COR-L47 (cell line): ENCODE results near the gene LMAN2L.
A peak's percentile ranks its signal among the peaks of the same experiment; 100 is the strongest.
"Not testable (repeated sequence)": the region's sequence is repeated elsewhere in the genome, so short reads cannot be mapped to it uniquely, and the experiment has no call there.

Source experiments
- DNase-seq: peaks from one replicate; lab custom pipeline; 2025; lab: John Stamatoyannopoulos, UW

LMAN2L gene

GRCh38 chr2:96687711-96688640, 51.9 kb downstream of the LMAN2L start:
- DNase-seq: no peak

GRCh38 chr2:96687266-96687665, 52.6 kb downstream of the LMAN2L start:
- DNase-seq: no peak

GRCh38 chr2:96685577-96686459, 54.0 kb downstream of the LMAN2L start:
- DNase-seq: peak; percentile 57

DNA sequence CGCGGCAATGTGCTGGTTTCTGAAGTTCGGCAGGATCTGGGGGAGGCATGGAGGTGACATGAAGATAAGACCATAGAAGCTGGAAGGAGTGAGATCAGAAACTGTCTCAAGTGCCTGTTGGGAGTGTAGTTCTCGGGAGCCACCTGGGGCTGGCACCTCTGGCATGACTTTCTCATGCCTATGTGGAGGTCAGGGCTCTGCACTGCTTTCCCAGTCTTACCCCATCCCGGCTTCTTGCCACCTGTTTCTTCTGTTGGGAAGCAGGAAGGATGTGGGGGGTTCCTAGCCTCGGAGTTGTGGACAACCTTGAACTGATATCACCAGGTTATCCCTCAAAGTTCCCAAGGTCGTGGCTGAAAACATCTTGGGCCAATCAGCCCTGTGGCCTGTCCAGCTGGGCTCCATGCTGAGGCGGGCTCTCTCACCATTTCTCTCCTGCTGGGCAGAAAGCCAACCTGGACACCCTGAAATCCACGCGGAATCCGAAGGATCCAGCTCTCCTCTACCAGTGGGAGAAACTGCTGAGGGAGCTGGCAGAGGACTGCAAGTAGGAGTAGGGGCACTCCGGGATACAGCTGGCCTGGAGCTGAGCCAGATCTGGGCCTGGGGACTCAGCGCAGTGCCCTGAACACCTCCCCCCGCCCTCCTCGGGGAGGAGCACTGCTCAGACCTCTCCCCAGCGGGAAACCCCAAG, 54.8 kb downstream of the LMAN2L start:
- DNase-seq: peak; percentile 21

DNA sequence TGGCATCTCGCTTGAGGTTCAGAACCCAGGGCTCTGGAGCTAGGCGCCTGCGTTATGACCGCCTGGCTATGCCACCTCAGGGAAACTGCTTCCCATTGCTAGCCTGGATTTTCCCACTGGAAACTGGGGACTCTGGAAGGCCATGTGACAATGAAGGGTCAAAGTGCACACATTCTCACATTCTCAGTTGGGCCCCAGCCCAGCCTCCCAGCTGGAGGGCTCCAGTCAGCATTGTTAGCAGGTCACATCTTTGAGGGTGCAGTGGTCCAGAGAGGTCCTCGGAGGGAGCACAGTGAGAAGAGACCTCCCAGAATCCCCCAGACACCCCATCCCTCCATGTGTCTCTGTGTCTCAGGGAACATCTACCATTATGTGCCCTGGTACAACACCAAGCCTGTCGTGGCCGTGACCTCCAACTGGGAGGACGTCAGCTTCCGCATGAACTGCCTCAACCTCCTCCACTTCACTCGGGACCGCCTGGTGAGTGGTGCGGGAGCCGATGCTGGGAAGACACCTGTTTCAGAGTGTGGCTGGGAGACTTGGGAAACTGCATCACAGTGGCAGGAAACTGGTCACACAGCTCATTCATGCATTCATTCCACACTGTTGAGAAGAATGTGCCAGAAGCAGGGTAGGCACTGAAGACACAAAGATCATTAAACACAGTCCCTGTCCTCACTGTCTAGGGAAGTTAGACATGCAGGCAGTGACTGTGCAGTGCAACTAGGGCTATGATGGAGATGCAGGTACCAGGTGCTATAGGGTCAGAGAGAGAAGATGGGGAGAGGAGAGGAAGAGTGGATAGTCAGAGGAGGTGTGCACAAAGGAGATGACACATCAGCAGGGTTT, 55.7 kb downstream of the LMAN2L start:
- no peak for DNase-seq

GRCh38 chr2:96683307-96683706, 56.6 kb downstream of the LMAN2L start:
- no peak for DNase-seq

GRCh38 chr2:96681540-96681939, 58.3 kb downstream of the LMAN2L start:
- DNase-seq: no peak

DNA sequence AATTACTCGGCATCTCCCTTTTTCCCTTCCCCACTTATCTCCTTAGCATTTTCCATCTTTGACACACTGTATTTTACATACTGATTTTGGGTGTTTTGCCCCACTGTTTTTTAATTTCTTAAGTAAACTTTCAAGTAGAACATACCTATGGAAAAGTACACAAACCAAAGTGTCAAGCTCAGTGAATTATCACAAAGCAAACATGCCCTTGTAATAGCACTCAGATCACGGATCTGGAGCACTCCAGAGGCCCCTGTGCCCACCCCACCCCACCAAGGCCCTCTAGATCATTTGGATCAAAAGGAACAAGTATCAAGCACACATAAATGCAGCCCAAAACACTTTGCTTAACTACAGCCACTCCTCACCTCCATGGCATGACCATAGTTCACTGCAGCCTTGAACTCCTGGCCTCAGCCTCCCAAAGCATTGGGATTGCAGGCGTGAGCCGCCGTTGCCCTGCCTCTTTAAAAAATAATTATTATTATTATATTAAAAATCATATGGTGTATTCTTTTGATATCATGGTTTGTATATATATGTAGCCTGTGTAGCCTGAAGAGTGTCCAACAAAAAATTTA, 59.2 kb downstream of the LMAN2L start:
- DNase-seq: no peak

GRCh38 chr2:96679848-96680247, 60.0 kb downstream of the LMAN2L start:
- no peak for DNase-seq

DNA sequence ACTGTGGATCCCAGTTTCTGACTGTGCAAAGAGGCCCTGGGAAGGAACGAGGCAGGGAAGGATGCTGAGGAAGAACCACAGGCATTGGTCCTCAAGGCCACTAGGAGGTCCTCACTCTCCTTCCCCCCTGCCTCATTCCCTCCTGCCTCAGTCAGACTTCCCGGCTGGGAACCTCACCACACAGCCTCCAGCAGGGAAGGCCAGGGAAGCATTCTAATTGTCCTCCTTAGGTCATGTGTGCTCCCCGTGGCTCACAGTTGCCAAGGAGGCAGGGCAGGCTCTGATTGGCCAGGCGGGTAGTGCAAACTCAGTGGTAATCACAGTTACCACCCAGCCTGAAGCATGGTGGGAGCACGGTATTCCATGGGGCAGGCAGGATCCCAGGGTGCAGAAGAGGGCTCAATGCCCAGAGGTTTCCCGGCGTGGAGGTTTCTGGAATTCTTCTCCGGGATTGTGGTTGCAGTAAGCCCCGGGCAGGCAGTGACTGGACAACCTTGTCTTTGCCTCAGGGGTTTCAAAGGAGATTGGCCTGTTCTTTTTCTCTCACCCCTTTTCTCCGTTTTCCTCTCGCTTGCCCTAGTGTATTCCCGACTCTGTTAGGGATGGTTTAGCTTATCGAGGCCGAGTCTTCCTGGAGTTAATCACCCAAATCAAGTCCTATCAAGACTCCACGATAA, 70.2 kb downstream of the LMAN2L start:
- DNase-seq: no peak

- DNase-seq: no peak
Observed at GRCh38 chr2:96668771-96669170, 71.1 kb downstream of the LMAN2L start.

GRCh38 chr2:96665717-96666116, 74.1 kb downstream of the LMAN2L start:
- DNase-seq: not testable (repeated sequence)

GRCh38 chr2:96665083-96665569, 74.7 kb downstream of the LMAN2L start:
- DNase-seq: no peak

DNA sequence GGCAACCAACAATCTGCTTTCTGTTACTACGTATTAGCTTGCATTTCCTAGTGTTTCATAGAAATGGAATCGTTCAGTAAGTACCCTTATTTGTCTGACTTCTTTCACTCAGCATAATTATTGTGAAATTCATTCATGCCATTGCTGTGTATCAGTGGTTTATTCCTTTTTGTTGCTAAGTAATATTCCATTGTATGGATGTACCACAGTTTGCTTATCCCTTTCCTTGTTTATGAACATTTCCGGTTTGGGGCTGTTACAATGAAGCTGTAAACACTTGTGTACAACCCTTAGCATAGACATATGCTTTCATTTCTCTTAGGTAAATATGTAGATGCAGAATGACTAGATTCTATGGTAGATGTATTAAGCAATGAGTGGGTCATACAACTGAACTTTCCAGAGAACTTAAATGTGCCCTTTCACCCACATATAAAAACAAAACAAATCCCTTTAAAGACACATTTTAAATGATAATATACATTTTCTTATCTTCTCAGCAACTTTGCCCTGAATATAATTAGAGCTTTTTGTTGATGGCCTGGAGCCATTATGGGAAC, 75.4 kb downstream of the LMAN2L start:
- no peak for DNase-seq

DNA sequence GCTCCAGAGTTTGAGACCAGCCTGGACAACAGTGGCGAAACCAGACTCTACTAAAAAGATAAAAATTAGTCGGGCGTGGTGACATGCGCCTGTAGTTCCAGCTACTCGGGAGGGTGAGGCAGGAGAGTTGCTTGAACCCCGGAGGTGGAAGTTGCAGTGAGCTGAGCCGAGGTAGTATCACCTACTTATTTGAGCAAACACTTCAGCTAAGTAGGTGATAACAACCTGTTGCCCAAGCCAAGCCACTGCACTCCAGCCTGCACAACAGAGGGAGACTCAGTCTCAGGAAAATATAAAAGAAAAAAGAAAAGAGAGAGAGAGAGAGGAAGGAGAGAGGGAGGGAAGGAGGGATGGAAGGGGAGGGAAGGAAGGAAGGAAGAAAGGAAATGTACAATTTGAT, 76.0 kb downstream of the LMAN2L start:
- no peak for DNase-seq

DNA sequence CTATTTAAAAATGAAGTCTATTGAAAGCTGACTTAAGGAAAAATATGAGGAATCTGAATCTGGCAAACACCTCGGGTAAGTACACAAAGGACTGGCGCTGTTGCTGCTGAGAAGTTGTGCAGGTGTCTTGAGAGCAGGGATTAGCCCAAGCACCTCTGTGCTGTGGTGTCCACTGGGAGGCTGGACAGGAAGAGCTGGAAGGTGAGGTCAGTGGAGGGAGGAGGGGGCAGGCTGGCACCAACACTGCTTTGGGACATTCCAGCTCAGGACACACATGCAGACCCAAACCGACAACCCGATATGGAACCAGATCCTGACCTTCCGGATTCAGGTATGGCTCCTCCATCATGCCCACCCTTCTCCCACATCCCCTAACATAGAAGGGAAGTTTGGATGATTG, 76.7 kb downstream of the LMAN2L start:
- no peak for DNase-seq

DNA sequence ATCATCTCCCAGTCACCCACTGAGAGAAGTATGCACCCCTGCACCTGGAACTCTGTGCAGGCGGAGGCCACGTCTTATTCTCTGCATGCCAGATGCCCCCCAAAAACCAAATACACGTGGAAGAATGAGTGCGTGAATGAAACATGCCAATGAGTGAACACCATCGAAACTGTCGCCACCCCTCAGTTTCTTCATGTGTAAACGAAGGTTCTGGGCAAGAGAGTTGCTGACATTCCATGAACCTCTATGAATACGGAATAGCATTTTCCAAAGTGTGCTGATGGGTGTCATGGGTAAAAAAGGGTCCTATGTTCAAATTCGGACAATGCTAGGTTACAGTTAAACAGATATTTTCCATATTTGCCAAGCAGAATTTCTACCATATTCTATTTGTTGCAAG, 77.5 kb downstream of the LMAN2L start:
- no peak for DNase-seq

GRCh38 chr2:96661324-96661723, 78.5 kb downstream of the LMAN2L start:
- DNase-seq: no peak

DNA sequence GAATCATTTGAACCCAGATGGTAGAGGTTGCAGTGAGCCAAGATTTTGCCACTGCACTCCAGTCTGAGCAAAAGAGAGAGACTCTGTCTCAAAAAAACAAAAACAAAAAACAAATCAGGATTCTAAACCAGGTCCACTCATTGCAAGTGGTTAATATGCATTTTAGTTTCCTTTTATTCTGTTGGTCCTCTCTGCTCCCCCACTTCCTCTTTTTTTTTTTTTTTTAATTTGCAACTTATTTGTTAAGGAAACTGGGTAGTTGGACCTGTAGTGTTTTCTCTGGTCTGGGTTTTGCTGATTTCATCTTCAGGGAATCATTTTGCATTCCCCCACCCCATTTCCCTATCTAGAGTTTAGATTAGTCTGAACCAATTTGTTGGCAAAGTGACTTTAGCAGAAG, 83.3 kb downstream of the LMAN2L start:
- no peak for DNase-seq
